Measurements from ENCODE around the gene TSPAN15. TPM values are rescaled to one million over a fixed set of nuclear protein-coding genes. Genes with fewer than 3 reads are reported as not detected.

Gene TSPAN15
- under 1 TPM in 1 of 6 donors, not detected in 5; 0.16 TPM for polyA plus RNA-seq (ENCODE audit: low read depth in 6 of 6)

GRCh38 chr10:69451209-69451783 is at the start of gene TSPAN15:
Gene TSPAN15 (plus strand): TSS chr10:69451465. CDS start chr10:69451595, 130 bp downstream.
- H3K27ac Mint-ChIP-seq, result peak within 1 kb of the TSS in 3 of 6 donors; percentile 14 to 85 (median 74)
- no peaks in the 10 kb centered on the region for H3K9me3 Mint-ChIP-seq
- H3K4me1 Mint-ChIP-seq, result peaks cover 6 to 17% (median 9%) of the 10 kb centered on the region in 3 donors
- H3K36me3 Mint-ChIP-seq, result no peaks in the 10 kb centered on the region
- ATAC-seq (ENCODE audit: low read depth in 2 of 2) (peak; percentile 81 to 83), DNase-seq (peak; percentile 33)
- H3K4me3 Mint-ChIP-seq, result peak within 1 kb of the TSS; percentile 76 to 93 (median 86)
- peaks cover 17 to 38% (median 37%) of the 10 kb centered on the region in 3 donors for H3K27me3 Mint-ChIP-seq

- ATAC-seq (ENCODE audit: low read depth in 2 of 2) (no peak), DNase-seq (no peak)
- Mint-ChIP-seq H3K27me3 (no peaks in the 10 kb centered on the region), H3K36me3 (peaks cover 9 to 12% of the 10 kb centered on the region in 2 donors), H3K4me3 (no peak overlapping the region), H3K4me1 (peaks cover 0 to 6% (median 0%) of the 10 kb centered on the region in 3 donors), H3K9me3 (no peaks in the 10 kb centered on the region), H3K27ac (peak overlapping the region in 1 of 6 donors; percentile 76)
These were observed 48.9 kb upstream of the TSPAN15 start for GRCh38 chr10:69402386-69402785.

GRCh38 chr10:69403066-69403465 is 48.2 kb upstream of the TSPAN15 start:
- Mint-ChIP-seq H3K36me3 (peaks cover 9 to 12% of the 10 kb centered on the region in 2 donors), H3K27ac (no peak overlapping the region)

GRCh38 chr10:69403519-69403918 is 47.7 kb upstream of the TSPAN15 start:
- no peaks in the 10 kb centered on the region for H3K9me3 Mint-ChIP-seq
- H3K4me3 Mint-ChIP-seq, result no peak overlapping the region
- H3K27me3 Mint-ChIP-seq, result no peaks in the 10 kb centered on the region
- H3K4me1 Mint-ChIP-seq, result peaks cover 4 to 17% (median 10%) of the 10 kb centered on the region in 3 donors
- no peak for DNase-seq
- H3K36me3 Mint-ChIP-seq, result peaks cover 9 to 12% of the 10 kb centered on the region in 2 donors
- H3K27ac Mint-ChIP-seq, result no peak overlapping the region
- no peak for ATAC-seq (ENCODE audit: low read depth in 2 of 2)

More at GRCh38 chr10:69403066-69403465, 48.2 kb upstream of the TSPAN15 start:
- DNase-seq (no peak), ATAC-seq (ENCODE audit: low read depth in 2 of 2) (no peak)
- Mint-ChIP-seq H3K4me1 (peaks cover 4 to 12% (median 6%) of the 10 kb centered on the region in 3 donors), H3K4me3 (no peak overlapping the region), H3K27me3 (no peaks in the 10 kb centered on the region), H3K9me3 (no peaks in the 10 kb centered on the region)

GRCh38 chr10:69404786-69405185 is 46.5 kb upstream of the TSPAN15 start:
- H3K9me3 Mint-ChIP-seq, result peaks cover 0 to 2% (median 0%) of the 10 kb centered on the region in 7 donors
- DNase-seq (no peak), ATAC-seq (ENCODE audit: low read depth in 2 of 2) (no peak)
- H3K4me3 Mint-ChIP-seq, result no peak overlapping the region
- H3K27ac Mint-ChIP-seq, result peak overlapping the region in 1 of 6 donors; percentile 31
- peaks cover 0 to under 1% (median 0%) of the 10 kb centered on the region in 3 donors for H3K27me3 Mint-ChIP-seq
- H3K4me1 Mint-ChIP-seq, result peaks cover 9 to 24% (median 18%) of the 10 kb centered on the region in 3 donors
- H3K36me3 Mint-ChIP-seq, result peaks cover 9 to 12% of the 10 kb centered on the region in 2 donors

- ATAC-seq (ENCODE audit: low read depth in 2 of 2) (no peak), DNase-seq (no peak)
- Mint-ChIP-seq H3K9me3 (peaks cover 0 to 2% (median 0%) of the 10 kb centered on the region in 7 donors), H3K4me1 (peaks cover 12 to 28% (median 23%) of the 10 kb centered on the region in 3 donors), H3K27ac (no peak overlapping the region), H3K27me3 (peaks cover 0 to 3% (median 0%) of the 10 kb centered on the region in 3 donors), H3K36me3 (peaks cover 9 to 12% of the 10 kb centered on the region in 2 donors), H3K4me3 (peak overlapping the region in 1 of 8 donors; percentile 29)
These were observed 46.0 kb upstream of the TSPAN15 start for GRCh38 chr10:69405221-69405620.

- no peak for ATAC-seq (ENCODE audit: low read depth in 2 of 2)
These were observed 44.9 kb upstream of the TSPAN15 start for GRCh38 chr10:69406302-69406811.

GRCh38 chr10:69406816-69407580 is 44.3 kb upstream of the TSPAN15 start:
- Mint-ChIP-seq H3K27ac (peak overlapping the region; percentile 24 to 91 (median 86)), H3K9me3 (peaks cover 0 to 4% (median 0%) of the 10 kb centered on the region in 7 donors), H3K4me3 (no peak overlapping the region), H3K36me3 (no peaks in the 10 kb centered on the region), H3K4me1 (peaks cover 18 to 42% (median 32%) of the 10 kb centered on the region in 3 donors), H3K27me3 (peaks cover 0 to 3% (median 0%) of the 10 kb centered on the region in 3 donors)
- ATAC-seq (ENCODE audit: low read depth in 2 of 2) (no peak), DNase-seq (no peak)

More at GRCh38 chr10:69406302-69406811, 44.9 kb upstream of the TSPAN15 start:
- no peak for DNase-seq
- H3K27me3 Mint-ChIP-seq, result peaks cover 0 to 3% (median 0%) of the 10 kb centered on the region in 3 donors
- peaks cover under 1 to 2% of the 10 kb centered on the region in 2 donors for H3K36me3 Mint-ChIP-seq
- H3K4me3 Mint-ChIP-seq, result no peak overlapping the region
- peaks cover 18 to 38% (median 32%) of the 10 kb centered on the region in 3 donors for H3K4me1 Mint-ChIP-seq
- H3K9me3 Mint-ChIP-seq, result peaks cover 0 to 4% (median 0%) of the 10 kb centered on the region in 7 donors
- peak overlapping the region in 3 of 6 donors; percentile 73 to 86 (median 73) for H3K27ac Mint-ChIP-seq

- Mint-ChIP-seq H3K36me3 (no peaks in the 10 kb centered on the region), H3K4me1 (peaks cover 18 to 42% (median 32%) of the 10 kb centered on the region in 3 donors), H3K9me3 (peaks cover 0 to 4% (median 0%) of the 10 kb centered on the region in 7 donors), H3K27me3 (peaks cover 0 to 3% (median 0%) of the 10 kb centered on the region in 3 donors), H3K27ac (peak overlapping the region in 3 of 6 donors; percentile 67 to 89 (median 88)), H3K4me3 (peak overlapping the region in 6 of 8 donors; percentile 59 to 84 (median 78))
- DNase-seq, result peak; percentile 19
- no peak for ATAC-seq (ENCODE audit: low read depth in 2 of 2)
These were observed 43.5 kb upstream of the TSPAN15 start for GRCh38 chr10:69407621-69408301.

- Mint-ChIP-seq H3K4me1 (peaks cover 18 to 48% (median 37%) of the 10 kb centered on the region in 3 donors), H3K36me3 (no peaks in the 10 kb centered on the region), H3K27me3 (peaks cover 0 to 7% (median 6%) of the 10 kb centered on the region in 3 donors), H3K27ac (peak overlapping the region; percentile 89 to 98 (median 96)), H3K9me3 (peaks cover 0 to 4% (median 0%) of the 10 kb centered on the region in 7 donors), H3K4me3 (peak overlapping the region; percentile 65 to 85 (median 82))
- ATAC-seq (ENCODE audit: low read depth in 2 of 2) (peak; percentile 82 to 84), DNase-seq (peak; percentile 87)
These were observed 42.7 kb upstream of the TSPAN15 start for GRCh38 chr10:69408318-69409175.

GRCh38 chr10:69409176-69409495 is 42.1 kb upstream of the TSPAN15 start:
- H3K36me3 Mint-ChIP-seq, result no peaks in the 10 kb centered on the region
- H3K27me3 Mint-ChIP-seq, result peaks cover 0 to 7% (median 7%) of the 10 kb centered on the region in 3 donors
- no peak for ATAC-seq (ENCODE audit: low read depth in 2 of 2)
- no peak for DNase-seq
- peaks cover 0 to 4% (median 0%) of the 10 kb centered on the region in 7 donors for H3K9me3 Mint-ChIP-seq
- H3K27ac Mint-ChIP-seq, result peak overlapping the region; percentile 89 to 98 (median 96)
- H3K4me3 Mint-ChIP-seq, result peak overlapping the region in 6 of 8 donors; percentile 43 to 80 (median 76)
- H3K4me1 Mint-ChIP-seq, result peaks cover 18 to 48% (median 37%) of the 10 kb centered on the region in 3 donors

GRCh38 chr10:69409968-69410367 is 41.3 kb upstream of the TSPAN15 start:
- peak overlapping the region in 5 of 8 donors; percentile 9 to 55 (median 29) for H3K4me3 Mint-ChIP-seq
- peaks cover 18 to 48% (median 37%) of the 10 kb centered on the region in 3 donors for H3K4me1 Mint-ChIP-seq
- no peaks in the 10 kb centered on the region for H3K36me3 Mint-ChIP-seq
- H3K27me3 Mint-ChIP-seq, result peaks cover 7 to 13% (median 11%) of the 10 kb centered on the region in 3 donors
- H3K27ac Mint-ChIP-seq, result peak overlapping the region; percentile 7 to 98 (median 91)
- DNase-seq (peak; percentile 83), ATAC-seq (ENCODE audit: low read depth in 2 of 2) (peak; percentile 70)
- peaks cover 0 to 4% (median 0%) of the 10 kb centered on the region in 7 donors for H3K9me3 Mint-ChIP-seq
